MV-4-11 (cell line): ENCODE results near the gene BAG2.

Experiments
- DNase-seq: peaks from one replicate; lab custom pipeline; 2025; lab: John Stamatoyannopoulos, UW

Gene BAG2

DNA sequence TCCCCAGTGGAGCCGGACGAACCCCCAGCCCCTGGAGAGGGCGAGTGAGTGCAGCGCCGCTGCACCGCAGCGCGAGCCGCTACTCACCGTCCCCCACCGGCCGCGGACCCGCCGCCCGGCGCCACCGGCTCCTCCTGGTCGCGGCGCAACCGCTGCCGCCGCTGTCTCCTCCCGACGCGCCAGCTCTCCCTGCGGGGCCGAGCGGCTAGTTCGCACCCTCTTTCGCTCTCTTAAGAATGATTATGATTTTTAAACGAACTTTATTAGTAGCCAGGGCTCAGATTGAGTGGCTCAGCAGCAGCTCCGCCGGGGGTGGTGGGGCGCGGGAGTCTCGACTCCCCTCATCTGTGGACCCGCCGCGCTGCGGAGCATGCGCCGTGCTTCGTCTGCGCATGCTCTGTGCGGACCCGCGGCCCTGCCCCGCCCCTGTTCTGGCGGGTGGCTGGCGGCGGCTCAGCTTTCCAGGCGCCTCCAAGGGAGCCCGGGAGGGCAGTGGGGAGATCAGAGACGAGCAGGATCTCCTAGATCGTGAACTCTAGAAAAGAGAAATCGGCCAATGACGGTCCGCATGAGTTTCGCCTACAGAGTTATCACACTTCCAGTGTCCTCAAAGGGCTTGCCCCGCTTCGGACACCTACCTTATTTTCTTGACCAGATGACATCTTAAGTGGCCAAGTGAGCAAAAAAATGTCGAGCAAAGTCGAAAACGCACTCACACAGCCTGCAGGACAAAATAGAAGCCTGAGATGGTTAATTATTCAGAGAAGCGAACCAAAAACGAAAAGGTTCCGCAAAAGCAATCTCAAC lies 50.0 kb downstream of the BAG2 start, which contains the start of gene RAB23:
Gene RAB23 (minus strand): TSS at position 372 of the 807 bp plus-strand sequence. CDS start 11,927 bp downstream, outside the sequence.
- DNase-seq: peak; percentile 56

DNA sequence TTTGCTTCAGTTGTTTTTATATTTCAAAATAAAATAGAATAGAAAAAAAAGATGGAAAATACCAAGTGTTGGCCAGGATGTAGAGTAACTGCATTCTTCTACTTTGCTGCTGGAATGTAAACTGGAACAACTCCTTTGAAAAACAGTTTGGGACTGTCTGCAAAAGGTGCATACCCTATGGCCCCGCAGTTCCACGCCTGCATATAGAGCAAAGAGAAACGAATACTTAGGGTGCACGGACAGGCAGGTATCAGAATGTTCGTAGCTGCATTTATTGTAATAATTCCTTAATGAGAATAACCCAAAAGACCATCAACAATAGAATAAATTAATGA lies 50.6 kb downstream of the BAG2 start:
- no peak for DNase-seq

DNA sequence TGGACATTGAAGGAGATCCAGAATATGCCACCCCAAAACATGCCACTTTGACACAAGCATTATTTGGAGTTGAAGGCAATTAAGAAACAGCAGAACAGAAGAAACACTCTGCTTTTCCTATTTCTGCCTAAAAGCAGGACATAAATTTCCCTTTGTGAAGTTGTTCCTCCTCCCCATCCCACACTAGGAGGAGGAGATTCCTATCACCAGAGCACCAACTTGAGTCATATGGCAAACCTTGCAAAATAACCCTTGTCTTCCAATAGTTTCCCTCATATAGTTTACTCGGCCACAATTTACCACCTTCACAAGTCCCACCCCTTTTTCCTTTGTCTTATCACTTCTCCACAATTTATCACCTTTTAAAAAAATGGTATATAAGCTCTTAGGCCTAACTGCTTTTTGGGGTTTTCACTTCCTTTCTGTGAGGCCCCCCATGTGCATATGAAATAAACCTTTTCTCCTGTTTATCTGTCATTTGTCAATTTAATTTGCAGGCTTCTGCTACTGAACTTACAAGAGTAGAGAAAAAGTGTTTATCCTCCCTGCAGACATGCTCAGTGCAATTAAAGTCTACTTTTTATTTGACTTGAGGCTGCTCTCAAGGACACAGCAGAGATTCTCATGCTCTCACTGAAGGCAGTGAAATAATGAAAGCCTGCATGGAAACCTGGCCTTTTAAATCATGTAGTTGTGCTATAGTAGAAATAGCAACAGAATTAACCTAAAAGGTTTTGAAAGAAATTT lies 52.8 kb downstream of the BAG2 start:
- DNase-seq: peak; percentile 9

DNA sequence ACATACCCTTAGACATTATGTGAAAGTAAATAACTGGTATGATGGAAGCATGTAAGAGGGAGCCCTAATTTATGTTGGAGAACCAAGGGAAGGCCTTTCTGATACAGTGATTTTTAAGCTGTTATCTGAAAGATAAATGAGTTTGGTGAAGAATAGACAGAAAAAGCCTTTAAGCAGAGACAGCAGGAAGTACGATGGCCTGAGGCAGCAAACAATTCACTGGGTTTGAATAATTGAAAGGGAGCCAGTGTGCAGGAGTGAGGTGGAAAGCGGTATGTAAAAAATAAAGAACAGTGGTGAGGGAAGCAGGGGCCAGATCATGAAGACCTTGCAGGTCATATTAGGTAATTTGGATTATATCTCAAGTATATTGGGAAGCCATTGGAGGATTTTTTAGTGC lies 54.1 kb downstream of the BAG2 start:
- DNase-seq: no peak
